GM19438 (cell line): ENCODE data around the gene GPHA2.

Experiments used
- ATAC-seq: cut with Tn5 transposase; IDR thresholded peaks from one replicate; pipeline ENCODE4 v1.9.1; 2021; ENCODE audit warnings: low read depth; ENCODE audit not compliant: unreplicated experiment

The GPHA2 gene

GRCh38 chr11:64931290-64931689, 4.4 kb downstream of the GPHA2 start:
- no peak for ATAC-seq

GRCh38 chr11:64930340-64930739, 5.4 kb downstream of the GPHA2 start:
- ATAC-seq = no peak

GRCh38 chr11:64929625-64930024, 6.1 kb downstream of the GPHA2 start:
- no peak for ATAC-seq

- no peak for ATAC-seq
Measured at GRCh38 chr11:64928957-64929356, 6.7 kb downstream of the GPHA2 start.

- no peak for ATAC-seq
Measured at GRCh38 chr11:64926689-64927088, 9.0 kb downstream of the GPHA2 start.

GRCh38 chr11:64925536-64926436, 9.9 kb downstream of the GPHA2 start:
- no peak for ATAC-seq

- ATAC-seq = no peak
Measured at GRCh38 chr11:64924910-64925284, 10.8 kb downstream of the GPHA2 start.

GRCh38 chr11:64923944-64924909, 11.5 kb downstream of the GPHA2 start, which contains the start of gene PPP2R5B:
PPP2R5B (plus strand) TSS chr11:64924689; CDS start chr11:64925735, 1,046 bp downstream.
- peak; percentile 86 for ATAC-seq

GRCh38 chr11:64923151-64923661, 12.5 kb downstream of the GPHA2 start:
- no peak for ATAC-seq

- ATAC-seq = no peak
Measured at GRCh38 chr11:64921384-64921783, 14.3 kb downstream of the GPHA2 start.

- ATAC-seq = no peak
Measured at GRCh38 chr11:64920124-64920523, 15.6 kb downstream of the GPHA2 start.

GRCh38 chr11:64919627-64920026, 16.1 kb downstream of the GPHA2 start:
- no peak for ATAC-seq

- ATAC-seq = no peak
Measured at GRCh38 chr11:64918017-64918416, 17.7 kb downstream of the GPHA2 start.

GRCh38 chr11:64917663-64917995, 18.1 kb downstream of the GPHA2 start:
- no peak for ATAC-seq

- peak; percentile 94 for ATAC-seq
Measured at GRCh38 chr11:64916775-64917662, 18.7 kb downstream of the GPHA2 start, which contains the start of gene ATG2A. ATG2A (minus strand) TSS chr11:64917209; CDS start chr11:64917135, 74 bp downstream.

- ATAC-seq = no peak
Measured at GRCh38 chr11:64916040-64916774, 19.5 kb downstream of the GPHA2 start.

GRCh38 chr11:64915376-64915887, 20.3 kb downstream of the GPHA2 start:
- ATAC-seq = no peak

GRCh38 chr11:64914123-64914522, 21.6 kb downstream of the GPHA2 start:
- no peak for ATAC-seq

GRCh38 chr11:64913171-64913727, 22.4 kb downstream of the GPHA2 start:
- no peak for ATAC-seq
